PC-9 (cell line): ENCODE data around the gene NHLRC4. TPM values are rescaled to one million over a fixed set of nuclear protein-coding genes. Genes with fewer than 3 reads are reported as not detected.

Source experiments
- BruUV-seq: library from RNA; stranded (reverse); fragments of 400-500 nt; replicated peaks from 2 replicates; lab custom pipeline; 2021; lab: Mats Ljungman, UMichigan
- CTCF ChIA-PET: fragments of 300-600 bp; sonication (Branson Sonifier 250); formaldehyde crosslinking; loops from one replicate; lab custom pipeline; 2022; ENCODE audit warnings: antibody characterized with exemption; lab: Charles Lee
- POLR2A ChIA-PET: fragments of 300-600 bp; sonication (Branson Sonifier 250); formaldehyde crosslinking; loops from one replicate; lab custom pipeline; 2022; ENCODE audit warnings: antibody characterized with exemption; ENCODE audit not compliant: unreplicated experiment; lab: Charles Lee
- DNase-seq, 2 experiments: peaks; one replicate each; pipeline versions ENCODE4 v3.0.0 to v3.0.0-alpha.2; 2015 to 2022; ENCODE audit warnings: mixed read lengths in 1 of 2
- H2AFZ ChIP-seq: fragments of 200-600 bp; sonication (generic); 2 replicates; pipeline ENCODE4 v1.8.1; 2017; ENCODE audit warnings: antibody characterized with exemption
- H3F3A ChIP-seq: fragments of 200-600 bp; sonication (generic); 2 replicates; pipeline ENCODE4 v1.8.1; 2017; ENCODE audit warnings: antibody characterized with exemption, mild to moderate bottlenecking, low read depth; ENCODE audit not compliant: insufficient read depth
- H3K27ac ChIP-seq: fragments of 200-600 bp; sonication (generic); 2 replicates; pipeline ENCODE4 v1.6.1; 2016; ENCODE audit warnings: mixed run types
- H3K27me3 ChIP-seq: fragments of 200-600 bp; sonication (generic); 2 replicates; pipeline ENCODE4 v1.6.1; 2016; ENCODE audit warnings: low read depth, mixed run types; ENCODE audit not compliant: insufficient read depth
- H3K36me3 ChIP-seq: fragments of 200-600 bp; sonication (generic); 2 replicates; pipeline ENCODE4 v1.6.1; 2016; ENCODE audit warnings: low read depth, mixed run types
- H3K4me1 ChIP-seq: fragments of 200-600 bp; sonication (generic); replicated peaks from 2 replicates; pipeline ENCODE4 v1.6.1; 2016; ENCODE audit warnings: mixed run types; ENCODE audit not compliant: insufficient read depth
- H3K4me2 ChIP-seq: fragments of 200-600 bp; sonication (generic); 2 replicates; pipeline ENCODE4 v1.6.1; 2017; ENCODE audit warnings: mixed run types
- H3K4me3 ChIP-seq: fragments of 200-600 bp; sonication (generic); 2 replicates; pipeline ENCODE4 v1.6.1; 2016; ENCODE audit warnings: mixed run types
- H3K79me2 ChIP-seq: fragments of 200-600 bp; sonication (generic); 2 replicates; pipeline ENCODE4 v1.6.1; 2017; ENCODE audit warnings: low read depth, mixed run types
- H3K9me2 ChIP-seq: fragments of 200-600 bp; sonication (generic); 2 replicates; pipeline ENCODE4 v1.8.1; 2017; ENCODE audit warnings: mild to moderate bottlenecking; ENCODE audit not compliant: insufficient read depth
- H3K9me3 ChIP-seq: fragments of 200-600 bp; sonication (generic); 2 replicates; pipeline ENCODE4 v1.8.1; 2016; ENCODE audit warnings: low read depth; ENCODE audit not compliant: insufficient read depth
- H4K20me1 ChIP-seq: fragments of 200-600 bp; sonication (generic); 2 replicates; pipeline ENCODE4 v1.8.1; 2017; ENCODE audit not compliant: insufficient read depth
- EZH2 ChIP-seq: fragments of 200-600 bp; sonication (generic); IDR thresholded peaks from 2 replicates; pipeline ENCODE4 v1.8.0; 2017; ENCODE audit warnings: antibody characterized with exemption, low read depth
- intact Hi-C: fragments of 100-400 bp; cut with micrococcal nuclease; formaldehyde crosslinking; loops from one replicate; pipeline ENCODE4 v1.10.0; 2022; ENCODE audit not compliant: unreplicated experiment
- total RNA-seq: library from RNA; stranded (reverse); gene quantifications from 2 replicates; pipeline ENCODE4 v1.2.3, GENCODE V29; 2021
- TF ChIP-seq, protein P1 (sequence below): fragments of 200-600 bp; sonication (generic); conservative IDR thresholded peaks from 2 replicates; pipeline ENCODE4 v1.6.1; 2017; ENCODE audit warnings: mixed run types, antibody characterized with exemption, mild to moderate bottlenecking, moderate library complexity

The NHLRC4 gene
- total RNA-seq, 1 experiment from 2014 or later, result not detected

DNA sequence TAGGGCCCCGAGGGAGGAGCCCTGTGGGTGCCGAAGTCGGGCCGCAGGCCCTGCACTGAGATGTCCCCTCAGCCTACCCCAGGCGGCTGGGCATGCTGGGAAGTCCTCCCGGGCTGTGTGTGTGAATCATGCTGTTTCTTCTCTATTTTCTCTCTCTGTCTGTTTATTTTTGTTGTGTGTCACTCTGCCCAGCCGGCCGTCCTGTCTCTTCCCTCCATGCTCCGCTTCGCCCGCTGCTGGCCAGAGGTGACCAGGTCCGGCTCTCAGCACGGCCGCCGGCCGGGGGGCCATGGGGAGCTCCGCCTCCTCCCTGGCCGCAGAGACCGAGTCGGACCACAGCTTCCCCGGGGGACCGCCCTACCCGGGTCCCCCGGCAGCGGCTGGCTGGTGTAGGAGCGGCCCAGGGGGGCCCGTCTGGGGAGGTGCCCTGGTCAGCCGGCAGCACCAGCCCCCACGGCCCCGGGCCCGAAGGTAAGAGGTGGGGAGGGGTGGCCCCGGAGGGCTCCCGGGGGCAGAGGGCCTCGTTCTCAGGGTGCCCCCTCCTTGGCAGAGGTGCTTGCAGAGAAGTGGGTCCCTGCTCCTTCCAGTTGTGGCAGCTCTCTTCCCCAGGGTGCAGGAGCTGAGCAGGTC is 26.8 kb upstream of the NHLRC4 start:
- no peak overlapping the region for H3K4me3 ChIP-seq
- no peak for DNase-seq
- TF ChIP-seq EZH2, result no peak
- TF ChIP-seq, protein P1, sequence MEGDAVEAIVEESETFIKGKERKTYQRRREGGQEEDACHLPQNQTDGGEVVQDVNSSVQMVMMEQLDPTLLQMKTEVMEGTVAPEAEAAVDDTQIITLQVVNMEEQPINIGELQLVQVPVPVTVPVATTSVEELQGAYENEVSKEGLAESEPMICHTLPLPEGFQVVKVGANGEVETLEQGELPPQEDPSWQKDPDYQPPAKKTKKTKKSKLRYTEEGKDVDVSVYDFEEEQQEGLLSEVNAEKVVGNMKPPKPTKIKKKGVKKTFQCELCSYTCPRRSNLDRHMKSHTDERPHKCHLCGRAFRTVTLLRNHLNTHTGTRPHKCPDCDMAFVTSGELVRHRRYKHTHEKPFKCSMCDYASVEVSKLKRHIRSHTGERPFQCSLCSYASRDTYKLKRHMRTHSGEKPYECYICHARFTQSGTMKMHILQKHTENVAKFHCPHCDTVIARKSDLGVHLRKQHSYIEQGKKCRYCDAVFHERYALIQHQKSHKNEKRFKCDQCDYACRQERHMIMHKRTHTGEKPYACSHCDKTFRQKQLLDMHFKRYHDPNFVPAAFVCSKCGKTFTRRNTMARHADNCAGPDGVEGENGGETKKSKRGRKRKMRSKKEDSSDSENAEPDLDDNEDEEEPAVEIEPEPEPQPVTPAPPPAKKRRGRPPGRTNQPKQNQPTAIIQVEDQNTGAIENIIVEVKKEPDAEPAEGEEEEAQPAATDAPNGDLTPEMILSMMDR, result no peak
- BruUV-seq, result no TSS peak
- H3K9me2 ChIP-seq, result no peaks in the 10 kb centered on the region
- peaks cover 18% of the 10 kb centered on the region for H3K4me1 ChIP-seq
- peaks cover 74% of the 10 kb centered on the region for H4K20me1 ChIP-seq
- no peak overlapping the region for H2AFZ ChIP-seq
- no peaks in the 10 kb centered on the region for H3K27me3 ChIP-seq
- POLR2A ChIA-PET, result no interaction called here
- CTCF ChIA-PET, result interaction anchor here (0.7 kb wide), 1 partner anchor 116 kb away, joined by 3 read pairs; no protein-coding TSS in a partner anchor
- intact Hi-C loops, result no loop called here
- peaks cover 18% of the 10 kb centered on the region; the same call in 1 of the 2 replicates for H3F3A ChIP-seq
- no peak overlapping the region for H3K4me2 ChIP-seq
- no peaks in the 10 kb centered on the region for H3K36me3 ChIP-seq
- H3K27ac ChIP-seq, result no peak overlapping the region
- peaks cover 79% of the 10 kb centered on the region for H3K79me2 ChIP-seq
- H3K9me3 ChIP-seq, result no peaks in the 10 kb centered on the region

- Histone ChIP-seq H3K4me3 (no peak overlapping the region), H3F3A (peaks cover 11% of the 10 kb centered on the region; the same call in 1 of the 2 replicates), H3K4me1 (peaks cover 12% of the 10 kb centered on the region), H3K9me3 (no peaks in the 10 kb centered on the region), H2AFZ (no peak overlapping the region), H3K79me2 (peaks cover 79% of the 10 kb centered on the region), H3K27me3 (no peaks in the 10 kb centered on the region), H3K9me2 (no peaks in the 10 kb centered on the region), H3K36me3 (no peaks in the 10 kb centered on the region), H3K27ac (no peak overlapping the region), H4K20me1 (peaks cover 76% of the 10 kb centered on the region), H3K4me2 (no peak overlapping the region)
- TF ChIP-seq, protein P1, result no peak
- no peak for TF ChIP-seq EZH2
- no peak for DNase-seq
- ChIA-PET CTCF (no interaction called here), POLR2A (no interaction called here)
- intact Hi-C loops, result no loop called here
- BruUV-seq, result no TSS peak
Observed at GRCh38 chr16:540645-541340, 26.0 kb upstream of the NHLRC4 start.

- POLR2A ChIA-PET, result interaction anchor here (0.6 kb wide), 1 partner anchor 100 kb away, joined by 26 read pairs; no protein-coding TSS in a partner anchor
- no peak for DNase-seq
Observed at GRCh38 chr16:543301-544164, 23.3 kb upstream of the NHLRC4 start.

More at GRCh38 chr16:543301-544164, 23.3 kb upstream of the NHLRC4 start:
- H4K20me1 ChIP-seq, result peaks cover 55% of the 10 kb centered on the region
- CTCF ChIA-PET, result no interaction called here
- no peaks in the 10 kb centered on the region for H3K9me3 ChIP-seq
- no peak overlapping the region for H3K4me3 ChIP-seq
- no peaks in the 10 kb centered on the region for H3K9me2 ChIP-seq
- intact Hi-C loops, result no loop called here
- H3K4me1 ChIP-seq, result no peaks in the 10 kb centered on the region
- no peaks in the 10 kb centered on the region for H3K36me3 ChIP-seq
- no TSS peak for BruUV-seq
- H3F3A ChIP-seq, result no peaks in the 10 kb centered on the region
- H3K27ac ChIP-seq, result no peak overlapping the region
- H2AFZ ChIP-seq, result no peak overlapping the region
- TF ChIP-seq, protein P1, result no peak
- no peak for TF ChIP-seq EZH2
- H3K4me2 ChIP-seq, result no peak overlapping the region
- no peaks in the 10 kb centered on the region for H3K27me3 ChIP-seq
- peaks cover 51% of the 10 kb centered on the region for H3K79me2 ChIP-seq
